Heart left ventricle (tissue), 16 donors: ENCODE results near the gene TRIP13. TPM values are rescaled to one million over a fixed set of nuclear protein-coding genes. Genes with fewer than 3 reads are reported as not detected.

Experiments
- ATAC-seq, 4 donors: fragments of 200-7000 bp; cut with Tn5 transposase; one replicate each; pipeline ENCODE4 v1.9.1; 2020 to 2022; ENCODE audit warnings: moderate library complexity in 4 of 4, mild to moderate bottlenecking in 3 of 4, moderate number of reproducible peaks in 1 of 4
- DNase-seq, 5 donors: peaks; one replicate each; pipeline ENCODE4 v3.0.0-alpha.2; 2020
- H3K27ac ChIP-seq, 12 donors: fragments of 200-600 bp; sonication (generic) in 4 of 12; one replicate each; pipeline versions ENCODE4 v1.5.0 to v1.8.0; 2016 to 2022; ENCODE audit warnings: mild to moderate bottlenecking in 2 of 12
- H3K27me3 ChIP-seq, 9 donors: fragments of 200-600 bp; sonication (generic) in 2 of 9; one replicate each; pipeline versions ENCODE4 v1.5.1 to v1.8.0; 2016 to 2022; ENCODE audit warnings: mild to moderate bottlenecking in 3 of 9
- H3K36me3 ChIP-seq, 9 donors: fragments of 200-600 bp; sonication (generic) in 2 of 9; one replicate each; pipeline versions ENCODE4 v1.5.0 to v1.8.0; 2018 to 2022; ENCODE audit warnings: mild to moderate bottlenecking in 2 of 9
- H3K4me1 ChIP-seq, 12 donors: fragments of 200-600 bp; sonication (generic) in 4 of 12; one replicate each; pipeline versions ENCODE4 v1.5.0 to v1.8.0; 2016 to 2022; ENCODE audit warnings: mild to moderate bottlenecking in 3 of 12
- H3K4me3 ChIP-seq, 12 donors: fragments of 200-600 bp; sonication (generic) in 4 of 12; one replicate each; pipeline versions ENCODE4 v1.5.0 to v1.8.0; 2017 to 2022; ENCODE audit warnings: mild to moderate bottlenecking in 9 of 12, moderate library complexity in 4 of 12
- H3K9me3 ChIP-seq, 12 donors: fragments of 200-600 bp; sonication (generic) in 4 of 12; one replicate each; pipeline versions ENCODE4 v1.5.0 to v1.8.0; 2016 to 2022; ENCODE audit warnings: mild to moderate bottlenecking in 1 of 12
- POLR2A ChIP-seq, 2 donors: fragments of 450-650 bp; IDR thresholded peaks; one replicate each; pipeline ENCODE4 v1.6.1; 2017; ENCODE audit warnings: antibody characterized with exemption in 2 of 2, mild to moderate bottlenecking in 2 of 2, moderate library complexity in 2 of 2
- WGBS, 4 donors: extraction: QIAGEN DNeasy Blood & Tissue Kit in 2 of 4; methylation state at CpG; one replicate each; pipeline versions ENCODE4 v1.1.5 to v1.1.7; 2013 to 2018; 5-methylcytosine and 5-hydroxymethylcytosine counted together
- intact Hi-C, 10 donors: fragments of 100-400 bp; cut with DNase I; formaldehyde crosslinking; loops; one replicate each; pipeline versions ENCODE4 v1.11.1 to v1.14.2; 2022
- polyA plus RNA-seq, 2 donors: library from polyadenylated mRNA; stranded (reverse); fragments of 200-250 nt; gene quantifications; one replicate each; pipeline ENCODE4 v1.2.3, GENCODE V29; 2013
- total RNA-seq, 9 donors: library from RNA; depleted of rRNA in 2 of 9; stranded (reverse); fragments of >200 nt in 2 of 9; fragmentation: NEBNext Ultra II Directional in 3 of 9; extraction: Animal tissue kit (Norgen Biotek cat#: 25700) in 3 of 9; gene quantifications; one replicate each; pipeline versions ENCODE4 v1.1.0 to v1.2.4, GENCODE V29; 2016 to 2023
- TF ChIP-seq, protein P1 (sequence below), 12 donors: fragments of 200-600 bp; sonication (generic) in 4 of 12; IDR thresholded peaks; one replicate each; pipeline versions ENCODE4 v1.5.0 to v1.8.0; 2018 to 2022; ENCODE audit warnings: antibody characterized with exemption in 12 of 12, mild to moderate bottlenecking in 5 of 12
- donor health status: ischemic (EF 13 %, LVEDD 7.1; RV severe dilation, severe dysfunction).
- donor health status: healthy with polysubstance abuse.
- donor health status: DM: no; HTN: yes; CAD: no.
- donor health status: DM: no; HTN: no; CAD: no.
- donor health status: ischemic (EF 25% LVEDD 6.9; RV normal size, moderate dysfunction).
- donor health status: ischemic (EF 25% LVEDD 5.7; RV mildly dilated, moderate dysfunction).
- donor health status: healthy.
- donor health status: DM: yes; HTN: yes; CAD: no.
- donor health status: ischemic (EF 35%, LVEDD 5.7; RV mildly dilated, moderate dysfunction).
- donor health status: nonischemic (EF 11% LVEDD 7.7; RV severe dilation, severe dysfunction).
- donor health status: DM: yes; HTN: yes; CAD: no.
- donor health status: PGD.
- donor health status: ischemic (EF 29% LVEDD 5.4; RV normal size, mild dysfunction).
- donor health status: nonischemic (EF 23%, LVEDD 6.1; RV moderate dilation, normal function).

TRIP13 gene
- total and polyA plus RNA-seq, 11 donors = 0.19 to 4.2 (median 0.49) TPM

DNA sequence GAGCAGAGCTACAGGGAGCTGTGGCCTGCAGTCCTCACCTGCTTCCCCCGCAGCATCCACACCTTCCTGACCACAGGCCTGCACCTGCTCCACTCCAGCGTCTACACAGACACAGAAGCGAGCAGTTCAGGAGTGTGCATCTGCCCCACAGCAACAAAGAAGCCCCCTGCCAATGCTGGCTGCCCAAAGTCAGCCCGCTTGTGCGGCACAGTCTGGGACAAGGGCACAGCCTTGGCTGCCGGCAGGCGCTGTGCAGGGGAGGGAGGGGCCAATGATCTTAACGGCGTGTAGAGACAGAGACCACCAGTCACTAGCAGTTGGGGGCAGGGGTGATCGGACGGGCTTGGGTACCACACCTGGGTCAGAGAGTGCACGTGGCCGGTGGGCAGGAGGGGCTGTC lies 6.6 kb upstream of the TRIP13 start:
- Histone ChIP-seq H3K9me3 (no peaks in the 10 kb centered on the region), H3K27ac (peak overlapping the region in 4 of 12 donors; percentile 29 to 56 (median 49)), H3K4me3 (no peak overlapping the region), H3K36me3 (peaks cover 0 to 99% (median 93%) of the 10 kb centered on the region in 9 donors), H3K4me1 (peaks cover 0 to 18% (median 6%) of the 10 kb centered on the region in 12 donors), H3K27me3 (no peaks in the 10 kb centered on the region)
- DNase-seq = peak in 1 of 5 donors; percentile 21
- intact Hi-C loops = loop anchor here in 1 of 10 donors (5.0 kb wide), 1 partner anchor 214 kb away; no protein-coding TSS in a partner anchor
- peak in 3 of 4 donors; percentile 4 to 14 (median 11) for ATAC-seq
- WGBS, 4 donors = 87 to 92% (median 88%) methylated on average over 10 to 13 of the region's 13 CpGs
- no peak for TF ChIP-seq POLR2A (IDR thresholded peaks at IDR 0.05)
- TF ChIP-seq, protein P1, sequence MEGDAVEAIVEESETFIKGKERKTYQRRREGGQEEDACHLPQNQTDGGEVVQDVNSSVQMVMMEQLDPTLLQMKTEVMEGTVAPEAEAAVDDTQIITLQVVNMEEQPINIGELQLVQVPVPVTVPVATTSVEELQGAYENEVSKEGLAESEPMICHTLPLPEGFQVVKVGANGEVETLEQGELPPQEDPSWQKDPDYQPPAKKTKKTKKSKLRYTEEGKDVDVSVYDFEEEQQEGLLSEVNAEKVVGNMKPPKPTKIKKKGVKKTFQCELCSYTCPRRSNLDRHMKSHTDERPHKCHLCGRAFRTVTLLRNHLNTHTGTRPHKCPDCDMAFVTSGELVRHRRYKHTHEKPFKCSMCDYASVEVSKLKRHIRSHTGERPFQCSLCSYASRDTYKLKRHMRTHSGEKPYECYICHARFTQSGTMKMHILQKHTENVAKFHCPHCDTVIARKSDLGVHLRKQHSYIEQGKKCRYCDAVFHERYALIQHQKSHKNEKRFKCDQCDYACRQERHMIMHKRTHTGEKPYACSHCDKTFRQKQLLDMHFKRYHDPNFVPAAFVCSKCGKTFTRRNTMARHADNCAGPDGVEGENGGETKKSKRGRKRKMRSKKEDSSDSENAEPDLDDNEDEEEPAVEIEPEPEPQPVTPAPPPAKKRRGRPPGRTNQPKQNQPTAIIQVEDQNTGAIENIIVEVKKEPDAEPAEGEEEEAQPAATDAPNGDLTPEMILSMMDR (IDR thresholded peaks at IDR 0.05) = no peak

- TF ChIP-seq, protein P1 (IDR thresholded peaks at IDR 0.05) = no peak
- TF ChIP-seq POLR2A (IDR thresholded peaks at IDR 0.05) = no peak
- peak in 1 of 5 donors; percentile 52 for DNase-seq
- Histone ChIP-seq H3K9me3 (no peaks in the 10 kb centered on the region), H3K36me3 (peaks cover 0 to 96% (median 88%) of the 10 kb centered on the region in 9 donors), H3K4me3 (no peak overlapping the region), H3K27me3 (no peaks in the 10 kb centered on the region), H3K4me1 (peaks cover 0 to 26% (median 13%) of the 10 kb centered on the region in 12 donors), H3K27ac (no peak overlapping the region)
- ATAC-seq = no peak
- intact Hi-C loops = loop anchor here in 1 of 10 donors (5.0 kb wide), 1 partner anchor 215 kb away; no protein-coding TSS in a partner anchor
- WGBS, 4 donors = 89 to 91% (median 90%) methylated on average over 20 to 26 of the region's 26 CpGs
Measured at GRCh38 chr5:886716-887325, 5.9 kb upstream of the TRIP13 start.

DNA sequence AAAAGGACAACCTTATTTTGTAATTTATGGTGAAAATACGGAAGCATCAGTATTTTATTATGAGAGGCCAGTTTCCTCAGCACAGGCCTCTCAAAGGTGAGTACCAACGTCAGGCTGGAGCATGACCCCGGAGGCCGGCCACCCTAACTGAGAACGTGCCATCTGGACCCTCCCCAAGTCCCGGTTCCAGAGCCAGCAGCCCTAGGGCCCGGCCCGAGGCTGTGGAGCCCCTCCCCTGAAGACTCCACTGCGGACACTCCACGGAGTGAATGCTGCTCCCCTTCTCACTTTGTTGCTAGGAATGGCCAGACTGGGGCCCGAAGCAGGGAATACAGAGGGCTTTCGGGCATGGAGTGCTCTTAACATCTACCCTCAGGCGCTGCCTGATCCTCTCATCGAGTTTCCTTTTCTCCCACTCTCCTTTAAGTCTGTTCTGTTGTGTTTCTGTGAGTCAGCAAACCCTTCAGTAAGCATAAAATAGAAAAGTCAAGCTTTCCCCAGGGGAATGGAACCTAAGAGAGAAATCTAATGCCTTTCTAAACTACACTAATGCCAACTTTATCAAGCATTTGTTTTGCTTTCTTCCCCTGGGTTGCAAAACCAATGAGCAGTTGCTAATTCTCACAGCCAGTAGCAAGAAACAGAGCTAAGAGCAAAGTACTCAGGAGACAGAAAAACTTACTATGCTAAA lies 4.6 kb upstream of the TRIP13 start:
- Histone ChIP-seq H3K27me3 (no peaks in the 10 kb centered on the region), H3K27ac (no peak overlapping the region), H3K4me3 (no peak overlapping the region), H3K4me1 (peaks cover 0 to 35% (median 16%) of the 10 kb centered on the region in 12 donors), H3K9me3 (no peaks in the 10 kb centered on the region), H3K36me3 (peaks cover 0 to 85% (median 81%) of the 10 kb centered on the region in 9 donors)
- WGBS, 4 donors = 88 to 92% (median 91%) methylated on average over 13 to 14 of the region's 14 CpGs
- DNase-seq (peak in 1 of 5 donors; percentile 56), ATAC-seq (no peak)
- intact Hi-C loops = loop anchor here in 1 of 10 donors (5.0 kb wide), 1 partner anchor 216 kb away; no protein-coding TSS in a partner anchor
- TF ChIP-seq, protein P1 (IDR thresholded peaks at IDR 0.05) = no peak
- no peak for TF ChIP-seq POLR2A (IDR thresholded peaks at IDR 0.05)

DNA sequence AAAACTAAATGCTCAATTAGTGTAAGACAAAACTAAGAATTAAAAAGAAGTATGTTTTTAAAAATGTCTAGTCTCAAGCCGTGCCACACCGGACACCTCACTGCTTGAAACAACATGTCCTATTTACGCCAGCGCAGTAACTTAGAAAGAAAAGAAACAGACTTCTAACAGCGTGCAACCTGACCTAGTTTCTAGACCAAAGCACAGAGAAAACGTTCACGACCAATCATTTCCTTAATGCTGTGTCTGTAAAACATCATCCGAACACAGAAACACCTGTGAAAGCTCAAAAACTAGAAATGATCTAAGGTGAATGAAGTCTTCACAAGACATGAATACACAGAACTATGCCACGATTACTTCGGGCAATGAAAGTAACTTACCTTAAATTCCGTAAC lies 4.0 kb upstream of the TRIP13 start:
- intact Hi-C loops = loop anchor here in 1 of 10 donors (5.0 kb wide), 1 partner anchor 216 kb away; no protein-coding TSS in a partner anchor
- ATAC-seq (no peak), DNase-seq (no peak)
- H3K36me3 ChIP-seq = peaks cover 0 to 79% (median 76%) of the 10 kb centered on the region in 9 donors
- H3K4me1 ChIP-seq = peaks cover 0 to 40% (median 19%) of the 10 kb centered on the region in 12 donors
- H3K27ac ChIP-seq = no peak overlapping the region
- H3K4me3 ChIP-seq = no peak overlapping the region
- no peaks in the 10 kb centered on the region for H3K9me3 ChIP-seq
- 91 to 96% (median 93%) methylated on average over 11 of the region's 11 CpGs for WGBS, 4 donors
- no peak for TF ChIP-seq POLR2A (IDR thresholded peaks at IDR 0.05)
- TF ChIP-seq, protein P1 (IDR thresholded peaks at IDR 0.05) = no peak
- H3K27me3 ChIP-seq = no peaks in the 10 kb centered on the region
